Measurements from ENCODE around the gene DEPDC1B.
"Not testable (repeated sequence)": the region's sequence is repeated elsewhere in the genome, so short reads cannot be mapped to it uniquely, and the experiment has no call there.

The DEPDC1B gene

GRCh38 chr5:60640901-60641300, 59.1 kb downstream of the DEPDC1B start:
- DNase-seq (ENCODE audit: low read depth) = no peak

GRCh38 chr5:60639544-60639943, 60.4 kb downstream of the DEPDC1B start:
- no peak for DNase-seq (ENCODE audit: low read depth)

DNA sequence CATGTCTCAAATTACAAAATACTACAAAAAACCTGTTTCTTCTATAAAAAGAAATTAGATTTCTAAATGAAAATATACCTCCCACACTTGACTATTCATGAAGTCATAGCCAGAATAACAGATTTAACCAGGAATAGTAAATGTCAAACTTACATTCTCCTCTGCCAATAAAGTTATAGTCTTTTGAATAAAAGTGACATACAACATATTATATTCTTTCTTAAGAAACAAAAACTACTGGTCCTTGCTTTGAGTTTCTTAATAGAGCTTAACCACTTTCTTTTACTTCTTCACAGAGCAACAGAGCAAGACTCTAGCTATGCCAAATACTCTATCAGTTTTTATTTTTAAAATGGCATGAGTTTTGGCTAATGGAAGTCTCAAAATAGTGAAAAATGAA, 61.7 kb downstream of the DEPDC1B start:
- no peak for DNase-seq (ENCODE audit: low read depth)

GRCh38 chr5:60636644-60637043, 63.3 kb downstream of the DEPDC1B start:
- no peak for DNase-seq (ENCODE audit: low read depth)

GRCh38 chr5:60636001-60636400, 64.0 kb downstream of the DEPDC1B start:
- no peak for DNase-seq (ENCODE audit: low read depth)

- no peak for DNase-seq (ENCODE audit: low read depth)
Measured at GRCh38 chr5:60634051-60634450, 65.9 kb downstream of the DEPDC1B start.

GRCh38 chr5:60633341-60633740, 66.6 kb downstream of the DEPDC1B start:
- peak; percentile 89 for DNase-seq (ENCODE audit: low read depth)

- DNase-seq (ENCODE audit: low read depth) = no peak
Measured at GRCh38 chr5:60632153-60632552, 67.8 kb downstream of the DEPDC1B start.

DNA sequence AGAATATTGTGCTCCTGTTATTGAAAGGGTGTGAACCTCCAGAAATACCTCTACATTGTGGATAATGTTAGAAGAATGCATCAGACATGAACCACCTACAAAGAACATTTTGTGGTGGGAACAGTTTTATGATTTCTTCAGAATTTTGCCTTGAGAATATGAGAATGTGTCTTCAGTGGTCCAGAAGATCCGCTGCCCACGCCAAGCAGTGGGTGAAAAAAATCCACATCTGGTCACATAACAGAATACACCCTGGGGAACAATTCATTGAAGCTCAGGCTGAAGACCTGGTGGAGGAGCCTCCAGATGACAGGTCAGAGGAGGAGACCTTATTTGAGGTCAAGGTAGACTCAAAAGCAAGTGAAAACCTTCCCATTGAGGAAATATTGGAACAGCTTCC, 69.1 kb downstream of the DEPDC1B start:
- no peak for DNase-seq (ENCODE audit: low read depth)

DNA sequence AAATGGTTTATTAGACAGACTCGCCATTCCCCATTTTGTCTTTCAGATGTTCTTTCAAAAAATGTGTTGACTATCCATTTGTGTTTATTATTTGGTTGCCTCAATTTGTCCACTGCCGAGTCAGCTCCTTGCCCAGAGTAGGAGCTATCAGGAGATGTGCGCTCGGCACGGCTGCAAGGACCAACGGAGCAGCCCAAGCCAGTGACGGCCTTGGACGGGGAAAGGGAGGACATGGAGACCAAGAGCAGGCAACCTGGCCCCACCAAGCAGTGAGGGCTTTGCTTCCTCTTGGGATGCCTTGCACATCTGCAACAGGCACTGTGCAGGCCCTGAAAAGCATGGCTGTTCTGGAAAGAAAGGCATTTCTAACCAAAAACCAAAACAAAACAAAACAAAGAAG, 69.8 kb downstream of the DEPDC1B start:
- no peak for DNase-seq (ENCODE audit: low read depth)

- DNase-seq (ENCODE audit: low read depth) = not testable (repeated sequence)
Measured at GRCh38 chr5:60624875-60625274, 75.1 kb downstream of the DEPDC1B start.

DNA sequence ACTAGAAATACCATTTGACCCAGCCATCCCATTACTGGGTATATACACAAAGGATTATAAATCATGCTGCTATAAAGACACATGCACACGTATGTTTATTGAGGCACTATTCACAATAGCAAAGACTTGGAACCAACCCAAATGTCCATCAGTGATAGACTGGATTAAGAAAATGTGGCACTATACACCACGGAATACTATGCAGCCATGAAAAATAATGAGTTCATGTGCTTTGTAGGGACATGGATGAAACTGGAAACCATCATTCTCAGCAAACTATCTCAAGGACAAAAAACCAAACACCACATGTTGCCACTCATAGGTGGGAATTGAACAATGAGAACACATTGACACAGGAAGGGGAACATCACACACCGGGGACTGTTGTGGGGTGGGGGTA, 79.2 kb downstream of the DEPDC1B start:
- not testable (repeated sequence) for DNase-seq (ENCODE audit: low read depth)

DNA sequence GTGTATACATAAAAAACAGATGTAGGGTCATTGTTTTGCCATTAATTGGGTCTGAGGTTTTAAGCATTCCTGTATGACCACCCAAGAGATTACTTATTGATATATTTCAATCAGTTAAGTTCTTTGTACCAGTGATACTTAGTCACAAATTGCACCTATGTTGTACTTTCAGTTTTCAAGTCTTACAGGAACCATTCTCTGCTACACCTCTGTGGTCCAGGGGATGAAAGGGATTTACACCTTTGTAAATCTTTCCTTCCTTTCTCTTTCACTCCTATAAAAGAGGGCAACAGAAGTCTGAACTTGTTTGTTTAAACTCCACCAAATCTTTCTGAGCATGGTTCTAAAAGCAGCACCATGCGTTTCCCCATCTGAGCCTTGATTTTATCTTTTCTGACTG, 86.1 kb downstream of the DEPDC1B start:
- no peak for DNase-seq (ENCODE audit: low read depth)

GRCh38 chr5:60611099-60611740, 88.7 kb downstream of the DEPDC1B start:
- DNase-seq (ENCODE audit: low read depth) = no peak

GRCh38 chr5:60604771-60605170, 95.2 kb downstream of the DEPDC1B start:
- no peak for DNase-seq (ENCODE audit: low read depth)

GRCh38 chr5:60598424-60598823, 101.5 kb downstream of the DEPDC1B start:
- no peak for DNase-seq (ENCODE audit: low read depth)

DNA sequence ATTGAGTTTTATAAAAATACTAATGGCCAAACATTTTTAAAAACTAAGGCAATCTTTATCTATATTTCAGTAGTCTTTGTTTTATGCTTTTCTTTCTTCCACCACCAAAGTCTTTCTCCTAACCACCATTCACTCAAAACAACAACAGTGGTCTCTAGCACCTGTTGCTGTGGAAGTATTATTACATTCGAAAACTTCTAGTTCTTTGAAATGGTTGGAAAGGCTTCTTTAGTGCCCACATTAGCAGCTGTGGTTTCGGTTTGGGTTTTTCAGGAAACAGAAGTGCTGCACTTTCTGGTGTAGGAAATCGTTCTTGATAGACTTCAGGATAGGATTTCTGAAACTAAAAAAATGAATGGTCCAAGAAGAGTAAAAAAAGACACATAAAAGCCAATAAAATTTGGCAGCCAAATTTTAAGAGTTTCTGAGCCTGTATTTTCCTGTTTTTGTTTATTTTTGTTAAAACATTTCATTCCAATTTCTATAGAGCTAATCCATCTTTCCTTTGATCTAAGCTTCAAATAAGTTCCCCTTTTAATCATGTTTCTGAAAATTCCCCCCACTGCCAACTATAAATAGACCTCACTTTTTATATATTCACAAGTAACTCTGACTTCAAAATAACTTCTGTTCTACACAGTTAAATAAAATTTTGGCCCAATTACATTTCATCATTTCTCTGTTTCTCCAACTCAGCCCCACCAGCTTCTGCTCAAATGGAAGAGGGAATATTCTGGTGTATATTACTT, 102.2 kb downstream of the DEPDC1B start:
- DNase-seq (ENCODE audit: low read depth) = no peak

DNA sequence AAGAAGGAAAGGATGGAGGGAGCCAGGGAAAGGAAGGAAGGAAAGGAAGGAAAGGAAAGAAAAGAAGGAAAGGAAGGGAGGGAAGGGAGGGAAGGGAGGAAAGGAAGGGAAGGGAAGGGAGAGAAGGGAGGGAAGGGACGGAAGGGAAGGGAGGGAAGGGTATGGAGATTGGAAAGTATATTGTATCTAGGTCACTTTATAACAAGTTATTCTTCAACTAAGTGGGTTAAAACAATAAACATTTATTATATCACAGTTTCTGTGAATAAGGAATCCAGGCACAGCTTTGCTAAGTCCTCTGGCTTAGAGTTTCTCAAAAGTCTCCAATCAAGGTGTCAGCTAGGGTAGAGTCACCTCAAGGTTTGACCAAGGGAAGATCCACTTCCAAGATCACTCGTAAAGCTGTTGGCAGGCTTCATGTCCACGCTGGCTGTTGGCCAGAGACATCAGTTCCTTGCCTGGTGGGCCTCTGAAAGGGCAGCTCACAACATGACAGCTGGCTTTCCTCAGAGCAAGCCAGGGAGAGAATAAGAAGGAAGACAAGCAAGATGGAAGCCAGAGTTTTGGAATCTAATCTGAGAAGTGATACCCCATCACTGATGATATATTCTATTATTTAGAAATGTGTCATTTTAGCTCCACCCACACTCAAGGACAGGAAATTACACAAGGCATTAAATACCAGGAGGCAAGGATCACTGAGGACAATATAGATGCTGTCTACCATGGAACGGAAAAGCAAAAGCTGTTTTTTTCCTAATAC, 105.1 kb downstream of the DEPDC1B start:
- peak; percentile 3 for DNase-seq (ENCODE audit: low read depth)

DNA sequence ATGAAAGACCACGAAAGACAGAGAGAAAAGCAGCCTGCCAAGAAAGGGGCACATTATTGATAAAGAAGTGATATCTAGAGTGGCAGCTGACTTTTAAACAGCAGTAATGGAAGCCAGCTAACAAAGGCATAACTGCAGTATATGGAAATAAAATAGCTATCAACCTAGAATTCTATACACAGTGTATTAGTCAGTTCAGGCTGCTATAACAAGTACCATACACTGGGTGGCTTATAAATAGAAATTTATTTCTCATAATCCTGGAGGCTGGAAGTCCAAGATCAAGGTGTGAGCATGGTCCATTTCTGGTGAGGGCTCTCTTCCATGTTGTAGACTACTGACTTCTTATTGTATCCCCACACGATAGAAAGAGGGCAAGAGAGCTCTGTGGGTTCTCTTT, 109.8 kb downstream of the DEPDC1B start:
- no peak for DNase-seq (ENCODE audit: low read depth)

GRCh38 chr5:60587312-60587711, 112.7 kb downstream of the DEPDC1B start:
- not testable (repeated sequence) for DNase-seq (ENCODE audit: low read depth)

GRCh38 chr5:60586307-60586901, 113.6 kb downstream of the DEPDC1B start:
- DNase-seq (ENCODE audit: low read depth) = peak; percentile 53

DNA sequence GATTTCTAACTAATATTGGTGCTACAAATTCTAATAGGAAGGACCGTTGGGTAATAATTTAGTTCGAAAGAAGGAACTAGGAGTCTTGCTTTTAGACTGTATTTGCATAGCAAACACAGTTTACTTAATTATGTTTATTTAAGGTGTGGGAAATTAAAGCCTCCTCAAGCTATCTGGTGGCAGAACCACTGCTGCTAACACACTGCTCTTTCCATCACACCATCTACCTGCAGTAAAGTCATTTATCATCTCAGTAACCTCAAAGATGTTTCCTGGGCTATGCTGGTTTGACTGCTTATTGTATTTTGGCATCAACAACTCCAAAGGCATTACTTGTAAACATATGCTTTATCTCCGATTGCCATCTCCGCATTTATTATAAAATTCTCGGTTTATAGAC, 114.3 kb downstream of the DEPDC1B start:
- DNase-seq (ENCODE audit: low read depth) = no peak

- DNase-seq (ENCODE audit: low read depth) = no peak
Measured at GRCh38 chr5:60584304-60584703, 115.7 kb downstream of the DEPDC1B start.

Data from iris pigment epithelial cell (primary cell).